ENCODE data around the gene MMP23B. TPM values are rescaled to one million over a fixed set of nuclear protein-coding genes. Genes with fewer than 3 reads are reported as not detected.

Gene MMP23B
- total RNA-seq, 1 experiment from 2014 or later: 4.9 TPM

DNA sequence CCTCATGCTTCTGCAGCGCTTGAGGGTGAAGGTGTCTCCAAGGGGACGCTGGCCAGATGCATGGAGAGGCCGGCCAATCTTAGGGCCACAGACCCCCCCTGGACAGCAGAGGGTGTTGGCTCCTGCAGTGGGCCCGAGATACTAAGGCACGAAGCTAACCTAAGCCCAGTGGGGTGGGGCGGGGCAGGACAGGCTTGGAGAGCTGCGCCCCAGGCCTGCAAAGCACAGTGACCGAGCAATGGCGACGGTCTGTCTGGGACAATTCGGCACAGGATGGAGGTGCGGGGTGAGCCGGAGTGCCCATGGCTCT, 33.3 kb upstream of the MMP23B start:
- Histone ChIP-seq H3K79me2 (ENCODE audit: low read depth) (no peaks in the 10 kb centered on the region), H3K27ac (no peak overlapping the region), H3F3A (ENCODE audit: insufficient read depth, low read depth) (peaks cover 11% of the 10 kb centered on the region; the same call in 1 of the 2 replicates), H3K9me2 (ENCODE audit: insufficient read depth) (no peaks in the 10 kb centered on the region), H3K36me3 (ENCODE audit: low read depth) (no peaks in the 10 kb centered on the region), H4K20me1 (ENCODE audit: insufficient read depth) (no peaks in the 10 kb centered on the region), H3K4me3 (no peak overlapping the region), H3K9me3 (ENCODE audit: insufficient read depth, low read depth) (no peaks in the 10 kb centered on the region), H3K27me3 (ENCODE audit: insufficient read depth, low read depth) (peaks cover 18% of the 10 kb centered on the region; the same call in 1 of the 2 replicates), H2AFZ (no peak overlapping the region), H3K4me2 (no peak overlapping the region), H3K4me1 (replicated peaks; ENCODE audit: insufficient read depth) (no peaks in the 10 kb centered on the region)
- ChIA-PET POLR2A (ENCODE audit: unreplicated experiment) (no interaction called here), CTCF (no interaction called here)
- TF ChIP-seq EZH2 (IDR thresholded peaks at IDR 0.05; ENCODE audit: low read depth): no peak
- TF ChIP-seq CTCF (conservative IDR thresholded peaks at IDR 0.05): no peak
- no TSS peak for BruUV-seq (replicated peaks)
- intact Hi-C loops (cut with micrococcal nuclease; ENCODE audit: unreplicated experiment): no loop called here
- no peak for DNase-seq

DNA sequence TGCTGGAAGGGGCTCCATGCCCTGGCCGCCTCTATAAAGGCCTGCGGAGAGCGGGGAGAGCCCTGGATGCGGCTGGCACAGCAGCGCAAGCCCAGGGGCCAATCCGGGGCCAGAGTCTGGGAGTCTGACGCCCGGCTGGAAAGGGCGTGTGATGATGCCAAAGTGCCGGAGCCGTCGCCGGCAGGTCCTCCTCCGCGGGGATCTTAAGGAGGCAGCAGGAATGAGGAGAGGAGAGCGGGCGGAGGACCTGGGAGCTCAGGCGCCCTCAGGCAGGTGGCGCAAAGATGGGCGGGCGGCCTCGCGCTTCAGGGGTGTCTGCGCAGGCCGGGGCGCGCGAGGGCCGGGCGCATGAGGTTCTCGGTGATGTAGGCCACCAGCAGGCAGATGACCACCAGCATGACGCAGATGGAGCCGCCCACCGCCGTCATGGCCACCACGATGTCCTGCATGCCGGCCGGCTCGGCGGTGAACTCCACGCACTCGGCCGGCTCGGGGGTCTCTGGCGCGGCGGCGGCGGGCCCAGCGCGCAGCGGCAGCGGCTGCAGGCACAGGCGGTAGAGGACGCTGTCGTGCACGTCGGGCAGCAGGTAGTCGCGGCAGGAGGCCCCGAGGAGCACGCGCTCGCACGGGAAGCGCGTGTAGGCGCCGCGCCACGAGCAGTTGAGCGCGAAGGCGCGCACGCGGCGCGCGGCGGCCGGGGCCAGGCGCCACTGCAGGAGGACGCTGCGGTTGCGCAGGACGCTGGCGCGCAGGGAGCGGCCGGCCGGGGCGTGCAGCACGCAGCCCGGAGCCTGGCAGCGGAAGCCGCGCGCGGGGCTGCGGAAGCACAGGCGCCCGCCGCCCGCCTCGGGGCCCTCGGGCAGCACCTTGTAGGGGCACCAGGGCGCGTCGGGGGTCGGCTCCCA, 32.7 kb upstream of the MMP23B start:
- TF ChIP-seq EZH2 (IDR thresholded peaks at IDR 0.05; ENCODE audit: low read depth) (no peak), CTCF (conservative IDR thresholded peaks at IDR 0.05) (no peak)
- BruUV-seq (replicated peaks): no TSS peak
- no peak for DNase-seq
- H3K9me2 ChIP-seq (ENCODE audit: insufficient read depth): no peaks in the 10 kb centered on the region
- H2AFZ ChIP-seq: no peak overlapping the region
- H3K4me3 ChIP-seq: no peak overlapping the region
- ChIA-PET CTCF (no interaction called here), POLR2A (ENCODE audit: unreplicated experiment) (no interaction called here)
- no peaks in the 10 kb centered on the region for H3K36me3 ChIP-seq (ENCODE audit: low read depth)
- peaks cover 11% of the 10 kb centered on the region; the same call in 1 of the 2 replicates for H3F3A ChIP-seq (ENCODE audit: insufficient read depth, low read depth)
- no peak overlapping the region for H3K4me2 ChIP-seq
- H3K27ac ChIP-seq: no peak overlapping the region
- H3K9me3 ChIP-seq (ENCODE audit: insufficient read depth, low read depth): no peaks in the 10 kb centered on the region
- H4K20me1 ChIP-seq (ENCODE audit: insufficient read depth): no peaks in the 10 kb centered on the region
- no peaks in the 10 kb centered on the region for H3K79me2 ChIP-seq (ENCODE audit: low read depth)
- peaks cover 18% of the 10 kb centered on the region; the same call in 1 of the 2 replicates for H3K27me3 ChIP-seq (ENCODE audit: insufficient read depth, low read depth)
- intact Hi-C loops (cut with micrococcal nuclease; ENCODE audit: unreplicated experiment): no loop called here
- H3K4me1 ChIP-seq (replicated peaks; ENCODE audit: insufficient read depth): no peaks in the 10 kb centered on the region

GRCh38 chr1:1599935-1600860, 31.8 kb upstream of the MMP23B start, which contains the start of gene FNDC10:
TSS of gene FNDC10 (minus strand) at chr1:1600135. CDS start at chr1:1600015, 120 bp downstream.
- intact Hi-C loops (cut with micrococcal nuclease; ENCODE audit: unreplicated experiment): no loop called here
- no TSS peak for BruUV-seq (replicated peaks)

More at GRCh38 chr1:1599935-1600860, 31.8 kb upstream of the MMP23B start, which contains the start of gene FNDC10:
- DNase-seq: no peak
- ChIA-PET CTCF (no interaction called here), POLR2A (ENCODE audit: unreplicated experiment) (no interaction called here)
- Histone ChIP-seq H2AFZ (no peak within 1 kb of the TSS), H3K79me2 (ENCODE audit: low read depth) (no peaks in the 10 kb centered on the region), H3K4me2 (no peak within 1 kb of the TSS), H3K9me2 (ENCODE audit: insufficient read depth) (no peaks in the 10 kb centered on the region), H3F3A (ENCODE audit: insufficient read depth, low read depth) (peaks cover 16% of the 10 kb centered on the region; the same call in 1 of the 2 replicates), H3K4me1 (replicated peaks; ENCODE audit: insufficient read depth) (no peaks in the 10 kb centered on the region), H4K20me1 (ENCODE audit: insufficient read depth) (no peaks in the 10 kb centered on the region), H3K9me3 (ENCODE audit: insufficient read depth, low read depth) (no peaks in the 10 kb centered on the region), H3K4me3 (no peak within 1 kb of the TSS), H3K36me3 (ENCODE audit: low read depth) (no peaks in the 10 kb centered on the region), H3K27me3 (ENCODE audit: insufficient read depth, low read depth) (peaks cover 18% of the 10 kb centered on the region; the same call in 1 of the 2 replicates), H3K27ac (no peak within 1 kb of the TSS)
- TF ChIP-seq EZH2 (IDR thresholded peaks at IDR 0.05; ENCODE audit: low read depth) (no peak), CTCF (conservative IDR thresholded peaks at IDR 0.05) (no peak)

Data from PC-9 (cell line).